ENCODE results near the gene FBXL16.

DNA sequence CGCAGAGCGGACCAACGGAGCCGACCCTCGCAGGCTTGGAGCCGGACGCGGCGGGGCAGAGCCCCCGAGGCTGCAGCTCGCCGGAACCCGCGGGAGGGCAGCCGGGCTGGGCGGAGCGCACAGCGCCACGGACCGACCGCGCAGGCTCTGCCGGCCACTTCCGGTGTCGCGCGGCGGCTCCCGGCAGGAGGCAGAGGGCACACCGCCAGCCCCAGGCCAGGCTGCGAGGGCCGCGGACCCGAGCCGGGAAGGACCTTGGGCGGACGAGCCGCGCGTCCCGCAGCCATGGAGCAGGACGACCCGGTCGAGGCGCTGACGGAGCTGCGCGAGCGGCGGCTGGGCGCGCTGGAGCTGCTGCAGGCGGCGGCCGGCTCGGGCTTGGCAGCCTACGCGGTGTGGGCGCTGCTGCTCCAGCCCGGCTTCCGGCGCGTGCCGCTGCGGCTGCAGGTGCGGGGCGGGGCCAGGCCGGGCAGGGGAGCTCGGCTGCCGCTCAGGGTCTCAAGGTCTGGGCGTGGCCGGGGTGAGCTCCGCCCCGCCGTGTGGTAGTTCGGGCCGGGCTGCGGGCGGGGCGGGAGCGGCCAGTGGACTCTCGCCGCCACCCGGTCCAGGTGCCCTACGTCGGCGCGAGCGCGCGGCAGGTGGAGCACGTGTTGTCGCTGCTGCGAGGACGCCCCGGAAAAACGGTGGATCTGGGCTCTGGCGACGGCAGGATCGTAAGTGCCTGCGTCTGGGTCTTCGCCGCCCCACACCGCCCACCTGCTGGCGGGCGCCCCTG is 15.6 kb upstream of the FBXL16 start, which contains the start of gene ANTKMT:
- TF ChIP-seq, protein P1, sequence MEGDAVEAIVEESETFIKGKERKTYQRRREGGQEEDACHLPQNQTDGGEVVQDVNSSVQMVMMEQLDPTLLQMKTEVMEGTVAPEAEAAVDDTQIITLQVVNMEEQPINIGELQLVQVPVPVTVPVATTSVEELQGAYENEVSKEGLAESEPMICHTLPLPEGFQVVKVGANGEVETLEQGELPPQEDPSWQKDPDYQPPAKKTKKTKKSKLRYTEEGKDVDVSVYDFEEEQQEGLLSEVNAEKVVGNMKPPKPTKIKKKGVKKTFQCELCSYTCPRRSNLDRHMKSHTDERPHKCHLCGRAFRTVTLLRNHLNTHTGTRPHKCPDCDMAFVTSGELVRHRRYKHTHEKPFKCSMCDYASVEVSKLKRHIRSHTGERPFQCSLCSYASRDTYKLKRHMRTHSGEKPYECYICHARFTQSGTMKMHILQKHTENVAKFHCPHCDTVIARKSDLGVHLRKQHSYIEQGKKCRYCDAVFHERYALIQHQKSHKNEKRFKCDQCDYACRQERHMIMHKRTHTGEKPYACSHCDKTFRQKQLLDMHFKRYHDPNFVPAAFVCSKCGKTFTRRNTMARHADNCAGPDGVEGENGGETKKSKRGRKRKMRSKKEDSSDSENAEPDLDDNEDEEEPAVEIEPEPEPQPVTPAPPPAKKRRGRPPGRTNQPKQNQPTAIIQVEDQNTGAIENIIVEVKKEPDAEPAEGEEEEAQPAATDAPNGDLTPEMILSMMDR (conservative IDR thresholded peaks at IDR 0.05), result no peak; the same call in 1 of the 2 replicates
- TF ChIP-seq EZH2 (IDR thresholded peaks at IDR 0.05; ENCODE audit: low read depth), result no peak

Measured in PC-9 (cell line).